GM21381 (cell line): ENCODE measurements around the gene NUAK2.

Experiments
- ATAC-seq: cut with Tn5 transposase; IDR thresholded peaks from one replicate; pipeline ENCODE4 v1.9.1; 2021; ENCODE audit warnings: mild to moderate bottlenecking, moderate library complexity; ENCODE audit not compliant: unreplicated experiment

NUAK2 gene

DNA sequence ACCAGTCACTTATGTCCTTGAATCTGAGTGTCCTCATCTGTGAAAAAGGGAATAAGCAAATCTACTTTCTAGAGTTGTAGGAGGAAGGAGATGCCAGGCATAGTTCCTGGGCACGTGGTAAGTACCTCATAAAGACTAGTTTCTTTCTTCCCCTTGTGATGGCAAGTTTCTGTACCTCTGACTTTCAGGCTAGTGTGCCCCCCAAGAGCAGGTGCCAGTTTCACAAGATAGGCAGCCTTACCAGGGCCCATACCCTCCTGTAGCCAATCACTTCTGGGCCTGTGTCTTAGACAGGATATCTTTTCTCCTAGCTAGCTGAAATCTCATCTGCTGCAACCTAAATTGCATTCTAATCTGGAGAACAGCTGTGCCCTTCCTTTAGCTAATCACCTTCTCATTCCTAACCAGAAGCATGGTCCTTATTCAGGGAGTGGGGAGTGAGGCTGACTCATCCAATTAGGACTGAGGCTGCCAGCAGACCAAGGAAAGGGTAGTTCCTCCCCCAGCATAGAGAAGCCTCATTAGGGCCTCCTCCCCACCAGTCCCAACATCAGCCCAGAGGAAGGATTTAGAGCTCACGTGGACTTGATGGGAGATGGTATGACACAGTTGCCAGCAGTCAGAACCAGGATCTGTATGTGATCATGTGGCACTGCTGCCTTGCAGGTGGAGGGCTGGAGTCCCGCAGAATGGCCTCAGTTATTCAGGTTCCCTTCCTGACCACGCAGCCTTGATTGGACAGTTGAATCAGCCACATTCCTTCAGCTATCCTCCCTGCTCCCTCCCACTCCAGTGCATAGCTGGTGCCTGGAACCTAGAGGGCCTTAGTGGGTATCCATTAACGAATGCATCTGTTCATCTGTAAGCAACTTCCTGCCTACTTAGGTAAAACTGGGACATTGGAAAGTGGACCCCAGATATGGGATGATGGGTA, 27.3 kb upstream of the NUAK2 start:
- ATAC-seq: no peak

DNA sequence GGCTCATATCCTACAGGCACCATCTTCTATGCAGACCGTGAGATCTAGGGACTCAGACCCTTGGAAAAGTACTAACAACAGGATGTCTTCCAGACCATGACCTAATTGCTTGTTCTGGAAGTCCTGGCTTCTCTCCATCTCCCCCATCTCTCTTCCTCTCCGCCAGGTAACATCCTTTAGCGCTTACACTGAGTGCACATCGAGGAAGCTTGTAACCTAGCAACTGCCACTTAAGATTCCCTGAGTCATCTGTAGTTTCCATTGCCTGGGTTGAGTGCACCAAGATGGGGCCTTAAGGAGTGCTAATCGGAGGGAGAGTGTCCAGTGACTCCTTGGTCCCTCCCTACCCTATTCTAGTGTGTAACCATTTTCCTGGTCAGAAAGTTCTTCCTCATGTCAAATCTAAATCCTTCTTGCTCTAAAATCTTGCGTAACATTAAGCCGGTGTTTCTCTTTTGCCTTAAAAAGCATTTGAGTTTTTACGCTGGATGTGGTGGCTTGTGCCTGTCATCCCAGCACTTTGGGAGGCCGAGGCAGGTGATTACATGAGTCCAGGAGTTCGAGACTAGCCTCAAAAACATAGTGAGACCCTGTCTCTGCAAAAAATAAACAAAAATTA, 25.5 kb upstream of the NUAK2 start:
- ATAC-seq: no peak

DNA sequence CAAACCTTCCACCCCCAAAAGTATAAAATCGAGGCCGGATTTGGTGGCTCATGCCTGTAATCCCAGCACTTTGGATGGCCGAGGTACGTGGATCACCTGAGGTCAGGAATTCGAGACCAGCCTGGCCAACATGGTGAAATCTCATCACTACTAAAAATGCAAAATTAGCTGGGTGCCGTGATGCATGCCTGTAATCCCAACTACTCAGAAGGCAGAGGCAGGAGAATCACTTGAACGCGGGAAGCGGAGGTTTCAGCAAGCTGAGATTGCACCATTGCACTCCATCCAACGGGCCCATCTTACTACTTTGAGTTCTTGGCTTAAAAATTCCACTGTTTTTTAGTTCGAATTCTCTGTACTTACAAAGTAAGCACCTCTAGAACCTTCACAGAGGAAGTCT, 24.2 kb upstream of the NUAK2 start:
- ATAC-seq: no peak

DNA sequence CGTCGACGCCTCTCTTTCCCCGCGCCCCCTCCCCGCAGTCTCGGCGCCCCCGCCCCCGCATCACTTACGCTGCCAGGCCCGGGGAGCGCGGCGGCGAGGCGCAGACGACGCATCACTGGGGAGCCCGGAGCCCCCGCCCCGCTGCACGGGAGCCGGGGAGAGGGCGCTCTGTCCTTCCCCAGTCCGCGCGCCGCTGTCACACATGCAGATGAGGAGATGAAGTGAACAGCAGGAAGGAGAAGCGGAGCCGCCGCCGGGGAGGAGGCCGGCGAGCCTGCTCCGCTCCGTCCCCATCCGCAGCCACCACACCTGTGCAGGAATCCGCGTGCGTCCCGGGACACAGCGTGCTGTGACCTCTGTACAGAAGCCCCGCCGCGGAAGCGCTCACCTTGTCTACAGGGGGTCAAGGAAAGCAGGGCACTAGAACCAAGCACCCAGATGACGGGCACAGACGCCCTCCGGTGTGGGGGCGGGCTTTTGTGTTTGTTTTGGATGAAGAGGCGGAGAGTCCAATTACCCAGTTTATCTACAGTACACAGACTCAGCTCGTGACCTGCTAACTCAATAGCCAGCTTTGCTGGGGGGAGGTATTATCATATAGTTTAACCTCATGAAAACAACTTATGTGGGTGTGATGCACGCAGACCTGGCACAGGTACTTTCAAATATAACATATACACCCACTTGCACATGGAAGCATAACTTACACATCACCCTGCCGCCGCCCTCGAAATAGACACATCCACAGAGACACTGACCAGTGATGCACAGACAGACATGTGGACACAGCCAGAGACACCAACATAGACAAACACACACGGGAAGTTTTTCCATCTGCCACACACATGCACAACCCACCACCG, 22.8 kb upstream of the NUAK2 start:
- ATAC-seq: no peak

DNA sequence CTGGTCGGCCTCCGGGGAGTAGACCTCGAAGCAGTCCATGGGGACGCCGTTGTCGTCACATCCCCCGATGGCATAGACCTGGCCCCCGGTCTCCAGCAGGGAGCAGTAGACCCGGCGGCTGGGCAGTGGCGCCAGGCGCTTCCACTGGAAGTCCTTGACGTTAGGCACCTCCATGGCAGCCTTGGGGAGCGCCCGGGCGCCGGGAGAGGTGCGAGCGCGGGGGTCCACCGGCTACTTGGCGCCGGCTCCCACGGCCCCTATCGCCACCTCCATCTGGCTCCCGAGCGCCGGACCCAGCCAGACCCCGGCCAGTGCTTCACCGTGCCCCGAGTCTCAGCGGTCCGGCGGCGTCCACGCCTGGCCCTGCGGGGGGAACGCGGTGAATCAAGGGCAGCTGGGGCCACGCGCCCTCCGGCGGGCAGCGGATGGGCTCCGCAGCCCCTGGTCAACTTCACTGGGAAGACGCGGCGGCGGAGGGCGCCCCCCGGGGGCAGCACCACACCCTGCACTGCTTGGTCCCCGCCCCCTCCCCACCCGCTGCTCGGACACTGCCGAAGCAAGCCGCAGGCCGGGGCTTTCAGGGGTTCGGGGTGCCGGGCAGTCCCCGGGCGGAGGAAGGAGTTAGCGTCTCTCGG, 22.0 kb upstream of the NUAK2 start:
- no peak for ATAC-seq

DNA sequence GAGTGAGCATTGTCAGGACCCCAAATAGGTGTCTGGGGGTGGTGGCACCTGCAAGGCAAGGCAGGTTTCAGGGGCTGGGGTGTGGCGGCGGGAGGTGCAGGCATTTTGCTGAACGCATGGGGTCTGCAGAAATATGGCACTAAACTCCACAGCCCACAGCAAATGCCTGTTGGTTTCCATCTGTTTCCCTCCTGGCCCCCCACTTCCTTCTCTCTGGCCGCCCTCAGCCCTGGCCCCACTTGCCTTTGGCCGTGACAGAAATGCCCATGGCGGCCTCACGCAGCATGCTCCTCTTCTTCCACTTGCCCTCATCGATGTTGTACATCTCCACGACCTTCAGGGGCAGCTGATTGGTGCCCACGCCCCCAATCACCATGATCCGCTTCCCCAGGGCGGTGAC, 21.4 kb upstream of the NUAK2 start:
- ATAC-seq: no peak

DNA sequence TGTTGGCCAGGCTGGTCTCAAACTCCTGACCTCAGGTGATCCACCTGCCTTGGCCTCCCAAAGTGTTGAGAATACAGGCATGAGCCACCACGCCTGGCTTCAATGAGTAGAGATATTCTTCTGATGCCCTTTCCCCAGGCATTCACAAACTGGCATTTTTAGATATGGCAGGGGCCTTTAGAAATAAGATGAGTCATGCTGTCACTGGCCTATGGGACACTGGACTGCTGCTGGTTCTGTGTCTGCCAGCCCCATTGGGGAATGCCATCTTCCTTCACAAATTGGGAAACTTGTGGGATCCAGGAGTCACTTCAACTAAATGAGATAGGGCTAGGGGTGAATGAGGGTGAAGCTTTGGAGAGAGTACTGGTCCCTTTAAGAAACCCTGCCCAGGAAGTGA, 19.1 kb upstream of the NUAK2 start:
- no peak for ATAC-seq

DNA sequence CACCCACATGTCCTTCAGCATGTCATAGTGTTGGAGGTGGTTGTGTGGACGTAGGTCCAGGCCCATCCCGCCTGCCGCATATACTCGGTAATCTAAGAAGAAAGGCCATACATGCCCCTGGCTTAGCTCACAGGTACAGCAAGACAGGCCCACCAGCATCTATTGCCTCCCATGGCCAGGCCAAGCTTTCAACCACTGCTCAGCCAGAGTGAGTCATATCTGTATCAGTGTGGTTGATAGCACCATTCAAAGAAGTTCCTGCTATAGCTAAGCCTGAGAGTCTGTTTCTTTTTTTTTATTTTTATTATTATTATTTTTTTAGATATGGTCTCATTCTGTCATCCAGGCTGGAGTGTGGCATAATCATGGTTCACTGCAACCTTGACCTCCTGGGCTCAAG, 18.2 kb upstream of the NUAK2 start:
- no peak for ATAC-seq

DNA sequence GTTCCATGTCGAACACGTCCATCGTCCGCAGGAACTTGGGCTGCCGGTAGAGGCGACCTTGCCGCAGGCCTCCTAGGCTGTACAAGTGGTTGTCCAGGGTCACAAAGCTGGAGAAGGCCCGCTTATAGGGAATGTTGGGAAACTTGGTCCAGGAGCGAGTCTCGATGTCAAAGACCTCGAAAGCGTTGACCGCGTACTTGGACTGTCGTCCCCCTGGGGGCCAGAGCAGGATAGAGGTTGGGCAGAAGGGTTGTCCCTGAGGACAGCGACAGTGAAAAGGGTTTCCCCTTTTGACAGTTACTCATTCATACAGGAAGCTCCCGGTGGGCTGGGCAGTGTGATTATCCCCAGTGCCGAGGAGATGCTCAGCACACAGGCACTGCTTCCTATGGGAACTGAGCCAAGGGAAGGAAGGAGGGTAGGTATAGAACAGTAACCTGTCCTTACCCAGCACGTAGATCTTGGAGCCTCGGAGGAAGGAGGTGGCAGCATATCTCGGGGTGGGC, 17.7 kb upstream of the NUAK2 start:
- ATAC-seq: no peak

DNA sequence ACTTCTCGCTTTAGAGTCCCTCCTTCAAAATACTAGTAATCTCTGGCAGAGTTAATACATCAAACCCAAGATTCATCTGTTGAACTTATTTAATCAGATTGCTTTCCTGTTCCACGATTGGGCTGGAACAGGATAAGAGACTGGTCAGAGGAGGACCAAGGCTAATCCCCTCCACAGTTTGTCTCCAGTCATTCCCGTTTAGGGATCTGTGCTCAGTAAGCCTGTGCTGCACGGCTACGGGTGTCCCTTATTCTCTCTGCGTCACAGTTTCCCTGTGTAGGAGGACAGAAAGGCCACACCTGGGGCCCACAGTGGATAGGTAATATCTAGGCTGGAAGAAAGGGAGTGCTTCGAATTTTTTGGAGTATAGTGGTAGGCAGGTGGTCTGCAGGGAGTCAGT, 16.5 kb upstream of the NUAK2 start:
- no peak for ATAC-seq

DNA sequence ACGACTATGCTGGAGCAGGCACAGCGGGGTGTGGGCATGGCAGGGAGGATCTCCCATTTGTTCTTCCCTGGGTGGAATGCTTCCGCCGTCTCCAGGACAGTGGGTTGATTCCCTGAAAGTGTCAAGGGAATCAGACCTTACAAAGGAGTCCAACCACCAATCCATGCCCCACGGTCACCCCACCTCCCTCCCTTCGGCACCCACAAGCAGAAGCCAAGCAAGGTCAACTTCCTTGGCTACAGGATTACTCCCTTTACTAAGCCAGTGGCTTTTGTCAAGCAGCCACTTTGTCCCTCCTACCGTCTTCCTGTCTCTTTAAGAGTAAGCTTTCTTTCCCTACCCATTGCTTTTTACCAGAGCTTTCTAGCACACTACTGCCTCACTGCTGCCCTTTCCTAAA, 15.9 kb upstream of the NUAK2 start:
- ATAC-seq: no peak

DNA sequence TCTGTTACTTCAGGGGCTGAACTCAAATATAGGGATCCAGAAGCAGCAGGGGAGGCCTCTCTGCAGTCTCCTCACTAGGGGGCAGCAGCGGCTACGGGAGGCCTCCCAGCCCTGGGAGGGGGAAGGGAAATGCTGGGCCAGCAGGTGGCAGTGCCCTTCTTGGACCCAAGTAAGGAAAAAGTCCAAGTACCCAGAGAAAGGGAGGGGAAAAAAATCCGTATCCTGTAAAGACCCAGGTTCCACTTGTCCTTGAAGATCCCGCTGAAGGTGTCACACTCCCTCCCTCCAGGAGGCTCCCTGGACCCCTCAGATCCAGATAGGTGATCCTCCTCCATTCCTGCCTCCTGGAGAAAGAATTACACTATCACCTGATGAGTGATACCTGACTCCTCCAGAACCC, 14.1 kb upstream of the NUAK2 start:
- no peak for ATAC-seq

DNA sequence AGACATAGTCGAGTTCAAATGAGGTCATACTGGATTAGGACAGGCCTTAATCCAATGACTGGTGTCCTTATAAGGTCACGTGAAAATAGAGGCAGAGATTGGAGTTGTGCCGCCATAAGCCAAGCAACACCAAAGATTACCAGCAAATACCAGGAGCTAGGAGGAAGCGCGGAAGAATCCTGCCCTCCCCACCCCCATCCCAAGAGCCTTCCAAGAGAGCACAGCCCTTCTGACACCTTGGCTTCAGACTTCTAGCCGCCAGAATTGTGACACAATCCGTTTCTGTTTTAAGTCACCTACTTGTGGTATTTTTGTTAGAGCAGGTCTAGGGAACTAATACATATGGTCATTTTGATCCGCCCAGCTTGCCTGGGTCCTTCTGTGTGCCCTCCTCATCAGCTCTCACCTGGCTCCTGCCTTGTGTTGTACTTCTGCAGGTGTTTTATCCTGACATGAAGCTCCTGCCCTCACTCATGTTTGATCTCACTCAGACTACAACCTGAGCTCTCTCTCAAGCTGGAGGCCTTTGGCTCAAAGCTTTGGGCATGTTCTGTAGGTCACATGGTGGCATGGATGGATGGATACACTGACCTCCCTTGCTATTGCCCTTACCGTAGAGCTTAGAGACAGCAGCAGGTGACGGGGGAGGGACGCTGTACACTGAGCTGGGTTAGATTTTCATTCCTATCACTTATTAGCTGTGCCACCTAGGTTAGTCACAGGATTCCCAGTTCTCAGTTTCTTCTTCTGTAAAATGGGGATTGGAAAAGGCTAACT, 10.7 kb upstream of the NUAK2 start:
- no peak for ATAC-seq

DNA sequence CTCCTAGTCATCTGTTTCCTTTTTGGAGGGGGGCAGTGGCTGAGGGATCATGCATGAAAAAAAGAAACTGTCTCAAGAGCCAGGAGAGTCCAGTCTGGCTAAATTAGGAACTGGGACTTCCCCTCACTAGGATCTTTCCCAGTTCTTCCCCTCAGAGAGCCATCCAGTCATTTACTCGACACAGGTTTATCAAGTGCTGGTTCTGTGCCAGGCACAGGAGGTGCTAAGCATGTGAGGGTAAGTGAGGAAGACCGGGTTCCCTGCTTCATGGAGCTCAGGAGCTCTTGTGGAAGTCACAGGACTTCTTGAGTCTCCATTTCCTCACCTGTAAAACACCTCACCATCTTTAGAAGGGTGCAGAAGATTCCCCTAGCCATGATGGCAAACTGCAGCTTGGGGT, 8.6 kb upstream of the NUAK2 start:
- no peak for ATAC-seq

DNA sequence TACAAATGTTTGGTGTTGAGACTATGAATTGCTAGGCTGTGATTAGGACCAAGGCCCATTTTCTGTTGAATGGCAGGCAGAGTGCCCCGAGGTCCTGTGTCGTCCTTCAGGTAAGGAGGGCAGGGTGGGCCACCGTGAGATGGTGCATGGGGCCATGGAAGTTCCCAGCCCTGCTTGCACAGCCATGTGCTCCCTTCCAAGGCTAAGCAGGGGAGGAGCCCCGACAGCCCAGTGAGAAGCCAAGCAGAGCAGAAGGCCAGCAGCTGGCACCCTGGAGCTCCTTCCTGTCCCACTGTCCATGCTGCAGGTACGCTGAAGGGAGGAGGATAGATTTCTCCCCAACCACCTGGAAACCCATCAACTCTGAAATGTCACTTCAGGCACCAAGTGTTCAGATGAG, 8.2 kb upstream of the NUAK2 start:
- no peak for ATAC-seq

DNA sequence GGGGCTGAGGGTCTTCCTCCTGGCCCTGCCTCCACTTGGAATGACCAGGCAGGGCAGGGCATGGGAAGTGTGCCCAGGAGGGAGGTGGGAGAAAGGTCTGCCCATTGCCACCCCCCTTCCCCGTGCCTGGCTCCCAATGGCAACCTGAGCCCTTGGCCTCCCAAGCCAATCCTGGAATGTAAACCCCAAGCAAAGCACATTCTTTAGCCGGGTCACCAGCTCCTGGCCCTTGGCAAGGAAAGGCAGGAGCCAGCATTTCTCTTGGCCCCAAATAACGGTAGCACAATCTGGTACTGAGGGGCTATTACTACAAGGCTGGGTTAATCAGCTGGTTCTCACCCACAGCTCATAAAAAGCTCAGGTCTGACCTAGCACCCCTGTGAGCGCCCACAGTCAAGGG, 6.9 kb upstream of the NUAK2 start:
- no peak for ATAC-seq

DNA sequence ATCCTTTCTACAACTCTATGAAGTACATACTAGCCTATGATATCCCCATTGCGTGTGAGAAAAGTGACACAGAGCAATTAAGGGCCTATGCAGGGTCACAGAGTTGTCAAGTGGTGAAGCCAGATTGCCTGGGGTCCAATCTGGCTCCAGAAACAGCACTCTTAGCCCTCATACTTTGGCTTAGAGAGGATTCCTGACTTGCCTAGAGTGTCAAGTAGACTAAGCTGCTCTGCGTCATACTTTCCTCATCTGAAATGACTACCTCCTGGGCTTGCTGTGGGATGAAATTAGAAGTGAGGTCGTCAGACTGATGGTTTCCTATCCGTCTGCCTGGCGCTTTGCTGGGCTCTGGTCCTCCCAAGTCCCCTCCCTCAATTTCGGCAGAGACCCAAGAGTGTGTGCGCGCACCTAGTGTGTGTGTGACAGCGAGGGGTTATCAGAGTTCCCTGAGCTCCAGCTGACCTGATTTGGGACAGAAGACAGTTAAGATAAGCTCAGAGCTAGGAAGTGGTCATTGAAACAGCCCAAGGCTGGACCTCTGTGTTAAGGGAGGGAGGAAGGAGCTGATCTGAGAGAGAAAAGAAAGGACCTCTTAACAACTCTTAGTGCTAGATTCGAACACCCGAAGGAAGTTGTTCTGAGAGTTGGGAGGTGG, 5.4 kb upstream of the NUAK2 start:
- ATAC-seq: no peak

DNA sequence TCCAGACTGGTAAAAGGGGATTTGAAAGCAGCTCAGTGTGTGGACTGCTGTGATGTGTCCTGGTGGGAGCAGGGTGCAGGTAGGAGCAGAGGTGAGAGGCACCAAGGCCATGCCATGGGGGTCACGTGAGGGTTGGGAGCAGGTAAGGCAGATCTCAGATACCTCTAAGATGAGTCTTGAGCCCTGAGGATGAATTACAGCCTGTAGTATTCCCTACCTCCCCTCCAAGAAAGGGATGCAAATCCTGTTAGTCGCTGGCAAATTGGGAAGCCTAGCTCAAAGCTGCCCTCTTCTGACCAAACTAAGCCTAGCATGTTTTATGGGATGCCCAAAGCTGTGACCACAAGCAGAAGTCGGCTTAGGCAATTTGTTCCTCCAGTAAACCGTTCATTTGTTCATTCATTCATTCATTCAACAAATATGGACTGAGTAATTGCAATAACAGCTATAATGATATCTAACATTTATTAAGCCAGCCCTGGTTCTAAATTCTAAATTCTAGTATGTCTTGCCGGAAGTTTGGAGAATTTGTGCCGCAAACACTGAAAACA, 3.9 kb upstream of the NUAK2 start:
- no peak for ATAC-seq

DNA sequence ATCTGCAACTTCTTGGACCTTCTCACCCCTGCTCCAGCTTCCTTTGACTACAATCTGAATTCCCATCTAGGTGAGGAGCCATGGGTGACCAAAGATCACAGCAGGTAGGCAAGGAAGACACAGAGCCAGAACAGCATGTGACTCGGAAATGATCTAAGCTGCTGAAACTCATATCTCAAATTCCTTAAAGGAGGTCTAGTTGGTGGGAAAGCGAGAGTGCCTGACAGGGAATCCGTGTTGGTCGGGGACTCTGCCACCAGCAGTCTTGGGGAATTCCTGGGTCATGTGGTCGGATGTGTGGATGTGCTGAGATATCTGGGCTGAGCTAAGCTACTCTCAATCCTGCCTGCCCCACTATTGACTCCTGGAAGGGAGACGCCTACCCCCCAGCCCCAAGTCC, 3.2 kb upstream of the NUAK2 start:
- no peak for ATAC-seq
